ENCODE results near the gene ARHGEF25.
A peak's percentile ranks its signal among the peaks of the same experiment; 100 is the strongest.
"Not testable (repeated sequence)": the region's sequence is repeated elsewhere in the genome, so short reads cannot be mapped to it uniquely, and the experiment has no call there.

Gene ARHGEF25

GRCh38 chr12:57611108-57611826 lies at the start of gene ARHGEF25:
Gene ARHGEF25 (plus strand): TSS chr12:57611435. CDS start chr12:57611895, 460 bp downstream.
- peak; percentile 37 to 47 for DNase-seq

DNA sequence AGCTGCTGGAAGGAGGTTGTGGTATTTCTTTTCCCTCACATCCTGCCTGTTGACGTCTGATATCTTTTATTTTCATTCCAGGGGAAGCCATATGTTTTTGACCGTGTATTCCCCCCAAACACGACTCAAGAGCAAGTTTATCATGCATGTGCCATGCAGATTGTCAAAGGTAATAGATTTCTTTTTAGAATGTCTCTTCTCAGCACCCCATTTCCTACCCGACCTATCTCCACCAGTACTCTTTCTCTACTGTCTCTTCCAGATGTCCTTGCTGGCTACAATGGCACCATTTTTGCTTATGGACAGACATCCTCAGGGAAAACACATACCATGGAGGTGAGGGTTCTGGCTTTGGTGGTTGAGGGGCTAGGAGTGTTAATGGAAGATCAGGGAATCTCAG lies 47.9 kb upstream of the ARHGEF25 start:
- no peak for DNase-seq

- no peak for DNase-seq
Observed at GRCh38 chr12:57564178-57564740, 47.0 kb upstream of the ARHGEF25 start.

GRCh38 chr12:57568838-57569237 lies 42.4 kb upstream of the ARHGEF25 start:
- DNase-seq, result no peak

- DNase-seq, result no peak
Observed at GRCh38 chr12:57569858-57570257, 41.4 kb upstream of the ARHGEF25 start.

GRCh38 chr12:57570438-57570837 lies 40.8 kb upstream of the ARHGEF25 start:
- not testable (repeated sequence) for DNase-seq

- DNase-seq, result no peak
Observed at GRCh38 chr12:57571926-57572762, 39.1 kb upstream of the ARHGEF25 start.

- DNase-seq, result no peak
Observed at GRCh38 chr12:57574795-57575194, 36.4 kb upstream of the ARHGEF25 start.

DNA sequence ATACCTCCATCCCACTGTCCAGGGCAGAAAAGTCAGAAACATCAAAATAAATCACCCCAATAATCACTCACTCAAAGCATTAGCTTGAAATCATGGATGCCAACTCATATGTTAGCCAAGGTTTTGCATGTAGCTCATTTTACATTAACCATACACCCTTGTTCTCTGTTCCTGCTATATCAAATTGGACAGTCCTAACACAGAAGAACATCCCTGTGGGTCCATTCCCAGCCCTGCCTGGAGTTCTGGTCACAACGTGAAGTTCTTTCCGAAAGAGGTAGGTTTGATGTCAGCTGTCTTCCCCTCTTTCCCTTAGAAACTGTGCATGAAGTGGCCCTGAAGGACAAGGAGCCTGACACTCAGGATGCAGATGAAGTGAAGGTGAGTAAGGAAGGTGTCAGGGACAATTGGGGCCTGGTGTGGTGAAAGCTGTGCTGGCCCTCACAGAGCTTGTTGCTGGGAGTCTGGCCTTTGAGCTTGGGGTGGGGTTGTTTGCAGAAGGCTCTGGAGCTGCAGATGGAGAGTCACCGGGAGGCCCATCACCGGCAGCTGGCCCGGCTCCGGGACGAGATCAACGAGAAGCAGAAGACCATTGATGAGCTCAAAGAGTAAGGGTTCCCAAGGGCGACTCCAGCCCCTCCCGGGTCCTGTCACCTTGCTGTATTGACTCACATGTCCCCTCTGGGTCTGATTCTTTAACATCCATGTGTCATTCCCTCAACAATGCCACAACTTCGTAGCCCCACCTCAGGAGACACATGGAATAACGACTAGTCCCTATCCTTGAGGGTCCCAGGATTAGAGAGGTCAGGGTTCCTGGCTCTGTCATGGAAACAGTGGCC lies 35.2 kb upstream of the ARHGEF25 start:
- DNase-seq, result no peak

DNA sequence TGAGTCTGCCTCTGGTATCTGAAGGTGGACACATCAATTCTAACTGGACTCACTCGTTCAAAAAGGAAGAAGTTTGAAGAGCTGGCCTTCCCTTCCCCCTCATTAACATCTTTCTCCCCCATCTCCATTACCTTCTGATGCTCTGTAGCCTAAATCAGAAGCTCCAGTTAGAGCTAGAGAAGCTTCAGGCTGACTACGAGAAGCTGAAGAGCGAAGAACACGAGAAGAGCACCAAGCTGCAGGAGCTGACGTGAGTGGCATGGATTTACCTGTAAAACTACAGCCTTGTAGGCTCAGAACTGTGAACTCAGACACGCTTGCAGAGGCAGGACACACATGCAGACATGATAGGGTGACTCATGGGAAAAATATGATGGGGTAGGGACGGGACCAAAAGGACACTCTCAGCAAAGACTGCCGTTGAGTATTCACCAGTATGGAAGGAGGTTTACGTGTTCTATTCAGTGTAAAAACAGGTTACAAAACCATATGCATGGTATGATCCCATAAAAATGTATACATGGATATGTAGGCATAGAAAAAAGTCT lies 34.5 kb upstream of the ARHGEF25 start:
- no peak for DNase-seq

DNA sequence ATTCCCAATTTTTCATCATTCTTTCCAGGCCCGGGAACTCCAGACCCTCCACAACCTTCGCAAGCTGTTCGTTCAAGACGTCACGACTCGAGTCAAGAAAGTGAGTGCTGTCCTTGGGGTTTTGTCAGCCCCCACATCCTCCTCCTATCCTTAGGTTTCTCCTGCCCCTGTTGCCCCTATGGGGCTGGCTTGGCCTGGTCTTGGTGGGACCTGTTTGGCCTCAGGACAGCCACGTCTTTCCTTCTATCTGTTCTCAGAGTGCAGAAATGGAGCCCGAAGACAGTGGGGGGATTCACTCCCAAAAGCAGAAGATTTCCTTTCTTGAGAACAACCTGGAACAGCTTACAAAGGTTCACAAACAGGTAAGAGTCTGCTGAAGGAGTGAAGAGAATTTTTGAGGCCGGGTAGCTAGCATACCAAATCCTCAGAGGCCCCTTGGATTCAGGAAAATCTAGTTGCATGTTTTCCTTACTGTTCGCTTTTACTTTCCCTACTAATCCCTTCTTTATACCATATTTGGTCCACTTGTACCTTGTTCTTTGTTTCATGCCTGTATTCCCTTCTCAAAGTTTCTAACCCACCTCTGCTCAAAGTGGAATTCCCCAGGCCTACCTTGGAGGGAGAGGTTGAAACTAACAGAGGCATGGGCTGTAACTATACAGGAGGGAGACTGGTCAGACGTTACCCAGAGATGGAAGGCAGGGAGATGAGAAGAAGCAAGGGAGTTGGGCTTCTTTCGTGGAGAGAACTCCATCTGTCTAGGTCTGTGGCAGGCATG lies 33.1 kb upstream of the ARHGEF25 start:
- no peak for DNase-seq

- DNase-seq, result no peak
Observed at GRCh38 chr12:57579011-57579410, 32.2 kb upstream of the ARHGEF25 start.

DNA sequence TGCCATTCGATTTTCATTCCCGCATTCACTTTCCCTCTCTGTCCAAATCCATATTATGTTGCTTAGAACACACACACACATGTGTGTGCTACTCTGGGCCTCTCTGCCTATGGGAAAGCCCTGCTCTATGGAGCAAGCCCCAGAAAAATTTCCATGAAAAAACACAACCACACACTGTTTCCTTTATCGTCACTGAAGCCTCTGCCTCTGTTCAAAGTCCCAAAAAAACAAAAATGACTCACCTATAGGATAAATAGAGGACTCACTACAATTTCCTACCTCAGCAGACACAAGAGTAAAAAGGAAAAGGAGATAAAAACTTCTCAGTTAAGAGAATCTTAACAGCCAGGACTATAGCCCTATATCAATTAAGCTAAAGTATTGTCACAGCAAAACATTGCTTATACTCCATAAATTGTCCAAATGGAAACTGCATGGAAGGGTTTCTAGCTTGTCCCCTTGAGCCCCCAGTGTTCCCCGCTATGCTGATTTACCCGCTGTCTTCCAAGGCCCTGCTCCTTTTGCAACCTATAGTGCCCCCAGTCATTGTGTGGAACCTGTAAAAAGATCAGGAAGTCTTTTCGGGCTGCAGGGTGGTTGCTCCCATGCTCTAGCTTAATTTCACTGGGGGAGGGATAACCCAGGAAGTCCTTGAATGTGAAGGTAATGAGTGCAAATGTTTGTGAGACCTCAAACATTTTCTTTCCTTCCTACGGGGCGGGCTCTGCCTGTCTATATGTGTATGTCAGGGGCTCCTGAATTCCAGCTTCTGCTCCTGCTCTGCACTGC lies 31.4 kb upstream of the ARHGEF25 start:
- DNase-seq, result no peak

DNA sequence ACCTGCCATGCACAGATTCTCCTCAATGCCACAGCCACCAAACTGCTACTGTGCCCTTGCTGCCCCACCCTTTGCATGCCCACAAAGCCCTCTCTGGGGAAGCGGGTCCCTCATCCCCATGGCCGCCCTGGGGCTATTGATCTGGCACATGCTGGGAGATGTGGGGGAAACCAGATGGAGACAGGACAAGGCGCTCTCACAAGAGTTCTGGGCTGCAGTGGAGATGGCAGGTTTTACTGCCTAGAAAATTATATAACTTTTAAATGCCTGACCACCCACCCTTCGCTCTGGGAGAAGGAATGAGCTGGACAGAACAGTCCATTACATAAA lies 30.8 kb upstream of the ARHGEF25 start:
- DNase-seq, result no peak

DNA sequence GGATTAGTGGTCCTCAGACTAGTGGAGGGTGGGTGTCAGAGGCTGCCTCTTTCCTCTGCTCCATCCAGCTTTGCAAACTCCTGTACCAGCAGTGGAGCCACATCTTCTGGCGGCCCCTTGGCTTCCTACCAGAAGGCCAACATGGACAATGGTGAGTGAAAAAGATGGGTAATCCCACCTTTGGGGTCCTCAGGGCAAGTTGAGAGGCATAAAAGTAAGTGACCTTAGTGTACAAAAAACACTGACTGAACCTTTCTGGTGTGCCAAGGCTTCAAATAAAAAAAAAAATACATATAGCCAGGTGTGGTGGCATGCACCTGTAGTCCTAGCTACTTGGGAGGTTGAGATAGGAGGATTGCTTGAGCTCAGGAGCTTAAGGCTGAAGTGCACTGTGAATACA lies 29.4 kb upstream of the ARHGEF25 start:
- no peak for DNase-seq

DNA sequence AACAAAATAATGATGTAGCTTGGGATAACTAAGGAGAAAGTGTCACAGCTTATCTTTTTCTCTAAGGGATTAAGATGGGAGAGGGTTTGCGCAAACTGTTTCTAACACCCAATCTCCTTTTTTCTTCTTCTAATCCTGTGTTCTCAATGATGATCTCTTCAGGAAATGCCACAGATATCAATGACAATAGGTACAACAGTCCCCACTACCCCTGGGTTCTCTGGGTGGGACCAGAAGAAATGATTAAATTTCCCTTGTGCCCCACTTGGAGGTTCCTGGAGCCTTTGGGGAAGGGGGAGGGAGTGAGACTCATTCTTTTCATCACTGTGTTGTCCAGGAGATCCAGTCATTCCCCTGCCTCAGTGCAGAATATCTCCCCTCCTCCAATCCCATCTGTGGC lies 28.8 kb upstream of the ARHGEF25 start:
- DNase-seq, result no peak

- DNase-seq, result peak; percentile 64 to 69
Observed at GRCh38 chr12:57583008-57583831, 28.0 kb upstream of the ARHGEF25 start.

- DNase-seq, result no peak
Observed at GRCh38 chr12:57584050-57584449, 27.2 kb upstream of the ARHGEF25 start.

- DNase-seq, result no peak
Observed at GRCh38 chr12:57584690-57585089, 26.5 kb upstream of the ARHGEF25 start.

GRCh38 chr12:57585156-57585555 lies 26.1 kb upstream of the ARHGEF25 start:
- DNase-seq, result no peak
